Measurements from ENCODE around the gene C1orf210.

C1orf210 gene

DNA sequence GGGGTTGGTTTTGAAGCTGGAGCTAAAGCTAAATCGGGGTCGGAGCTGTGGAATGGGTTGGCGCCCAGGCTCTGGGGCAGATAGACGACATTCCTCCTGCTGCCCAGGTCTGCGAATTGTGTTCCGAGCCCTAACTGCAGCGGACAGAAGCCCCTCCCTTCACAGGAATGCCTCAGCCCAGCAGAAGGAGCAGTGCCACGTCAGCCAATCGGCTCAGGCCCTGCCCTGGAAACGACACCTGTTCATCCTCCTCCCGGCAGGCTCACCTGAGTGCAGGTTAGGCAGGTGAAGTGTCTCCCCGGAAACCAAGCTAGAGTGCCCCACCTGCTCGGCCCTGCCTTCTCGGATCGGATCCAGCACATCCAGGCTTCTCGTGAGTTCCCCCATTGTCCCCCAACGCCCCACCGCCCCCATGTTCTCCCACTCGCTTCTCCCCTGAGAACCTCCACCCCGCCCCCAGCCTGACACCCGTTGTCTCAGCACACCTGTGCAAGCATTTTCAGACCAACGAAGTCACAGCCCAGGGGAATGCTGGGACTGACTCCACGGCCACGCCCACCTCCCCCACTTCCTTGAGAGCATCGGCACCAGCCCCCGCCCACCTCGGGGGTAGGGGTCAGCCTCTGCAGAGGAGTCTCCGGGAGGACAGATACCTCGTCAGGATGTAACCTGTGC is 14.8 kb downstream of the C1orf210 start:
- Histone ChIP-seq H3K4me3 (ENCODE audit: low read depth in 1 of 2, low read length in 2 of 2) (peak overlapping the region in 1 of 2 donors; percentile 23), H3K4me1 (ENCODE audit: control insufficient read depth in 1 of 2, insufficient read depth in 2 of 2, low read length in 2 of 2) (peaks cover 0 to 6% of the 10 kb centered on the region in 2 donors), H3K36me3 (ENCODE audit: control insufficient read depth in 1 of 2, insufficient read depth in 2 of 2, low read length in 2 of 2) (no peaks in the 10 kb centered on the region), H3K9me3 (ENCODE audit: control insufficient read depth in 1 of 2, low read length in 2 of 2) (no peaks in the 10 kb centered on the region), H3K27me3 (ENCODE audit: low read depth, low read length) (no peaks in the 10 kb centered on the region), H3K27ac (ENCODE audit: low read length) (peak overlapping the region; percentile 60)

GRCh38 chr1:43269627-43270375 is 15.6 kb downstream of the C1orf210 start, which contains the start of gene TMEM125:
TSS of gene TMEM125 (plus strand) at chr1:43269983. CDS start at chr1:43272723, 2,740 bp downstream.
- H3K9me3 ChIP-seq (ENCODE audit: control insufficient read depth in 1 of 2, low read length in 2 of 2): no peaks in the 10 kb centered on the region
- H3K27ac ChIP-seq (ENCODE audit: low read length): peak within 1 kb of the TSS; percentile 60
- peak within 1 kb of the TSS in 1 of 2 donors; percentile 23 for H3K4me3 ChIP-seq (ENCODE audit: low read depth in 1 of 2, low read length in 2 of 2)
- H3K27me3 ChIP-seq (ENCODE audit: low read depth, low read length): no peaks in the 10 kb centered on the region
- H3K4me1 ChIP-seq (ENCODE audit: control insufficient read depth in 1 of 2, insufficient read depth in 2 of 2, low read length in 2 of 2): peaks cover 0 to 6% of the 10 kb centered on the region in 2 donors
- no peaks in the 10 kb centered on the region for H3K36me3 ChIP-seq (ENCODE audit: control insufficient read depth in 1 of 2, insufficient read depth in 2 of 2, low read length in 2 of 2)

- Histone ChIP-seq H3K4me1 (ENCODE audit: control insufficient read depth in 1 of 2, insufficient read depth in 2 of 2, low read length in 2 of 2) (peaks cover 0 to 6% of the 10 kb centered on the region in 2 donors), H3K4me3 (ENCODE audit: low read depth in 1 of 2, low read length in 2 of 2) (no peak overlapping the region), H3K9me3 (ENCODE audit: control insufficient read depth in 1 of 2, low read length in 2 of 2) (no peaks in the 10 kb centered on the region), H3K36me3 (ENCODE audit: control insufficient read depth in 1 of 2, insufficient read depth in 2 of 2, low read length in 2 of 2) (no peaks in the 10 kb centered on the region), H3K27ac (ENCODE audit: low read length) (peak overlapping the region; percentile 16), H3K27me3 (ENCODE audit: low read depth, low read length) (no peaks in the 10 kb centered on the region)
Observed at GRCh38 chr1:43267818-43268425, 17.5 kb downstream of the C1orf210 start.

DNA sequence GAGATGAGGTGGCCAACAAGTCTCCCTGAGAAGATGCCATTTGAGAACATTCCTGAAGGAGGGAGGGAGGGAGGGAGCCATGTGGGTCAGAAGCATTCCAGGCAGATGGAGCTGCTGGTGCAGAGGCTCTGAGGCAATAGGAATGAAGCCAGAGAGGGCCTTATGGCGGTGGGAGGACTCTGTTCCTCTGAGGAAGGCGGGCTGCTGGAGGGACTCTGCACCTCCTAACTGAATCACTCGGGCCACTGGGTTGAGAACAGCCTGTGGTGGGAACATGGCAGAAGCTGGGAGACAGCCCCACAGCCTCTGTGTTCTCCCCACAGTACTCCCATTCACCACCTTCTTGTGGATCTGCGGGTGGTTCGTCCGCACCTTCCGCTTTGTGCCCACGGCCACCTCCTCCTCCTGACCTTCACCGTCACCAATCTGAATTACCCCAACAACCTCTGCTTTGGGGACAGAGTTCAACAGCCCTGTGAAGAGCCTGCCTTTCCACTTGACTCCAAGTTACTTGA is 18.0 kb downstream of the C1orf210 start:
- peaks cover 0 to 6% of the 10 kb centered on the region in 2 donors for H3K4me1 ChIP-seq (ENCODE audit: control insufficient read depth in 1 of 2, insufficient read depth in 2 of 2, low read length in 2 of 2)
- H3K36me3 ChIP-seq (ENCODE audit: control insufficient read depth in 1 of 2, insufficient read depth in 2 of 2, low read length in 2 of 2): no peaks in the 10 kb centered on the region
- H3K27ac ChIP-seq (ENCODE audit: low read length): peak overlapping the region; percentile 16
- H3K4me3 ChIP-seq (ENCODE audit: low read depth in 1 of 2, low read length in 2 of 2): no peak overlapping the region
- no peaks in the 10 kb centered on the region for H3K27me3 ChIP-seq (ENCODE audit: low read depth, low read length)
- no peaks in the 10 kb centered on the region for H3K9me3 ChIP-seq (ENCODE audit: control insufficient read depth in 1 of 2, low read length in 2 of 2)

GRCh38 chr1:43266881-43267280 is 18.5 kb downstream of the C1orf210 start:
- no peaks in the 10 kb centered on the region for H3K27me3 ChIP-seq (ENCODE audit: low read depth, low read length)
- H3K4me3 ChIP-seq (ENCODE audit: low read depth in 1 of 2, low read length in 2 of 2): no peak overlapping the region
- no peaks in the 10 kb centered on the region for H3K36me3 ChIP-seq (ENCODE audit: control insufficient read depth in 1 of 2, insufficient read depth in 2 of 2, low read length in 2 of 2)
- H3K27ac ChIP-seq (ENCODE audit: low read length): no peak overlapping the region
- H3K9me3 ChIP-seq (ENCODE audit: control insufficient read depth in 1 of 2, low read length in 2 of 2): no peaks in the 10 kb centered on the region
- peaks cover 0 to 6% of the 10 kb centered on the region in 2 donors for H3K4me1 ChIP-seq (ENCODE audit: control insufficient read depth in 1 of 2, insufficient read depth in 2 of 2, low read length in 2 of 2)

GRCh38 chr1:43265431-43265830 is 19.9 kb downstream of the C1orf210 start:
- H3K27me3 ChIP-seq (ENCODE audit: low read depth, low read length): no peaks in the 10 kb centered on the region
- H3K9me3 ChIP-seq (ENCODE audit: control insufficient read depth in 1 of 2, low read length in 2 of 2): no peaks in the 10 kb centered on the region
- H3K36me3 ChIP-seq (ENCODE audit: control insufficient read depth in 1 of 2, insufficient read depth in 2 of 2, low read length in 2 of 2): no peaks in the 10 kb centered on the region
- H3K4me1 ChIP-seq (ENCODE audit: control insufficient read depth in 1 of 2, insufficient read depth in 2 of 2, low read length in 2 of 2): peaks cover 0 to 3% of the 10 kb centered on the region in 2 donors
- no peak overlapping the region for H3K27ac ChIP-seq (ENCODE audit: low read length)
- H3K4me3 ChIP-seq (ENCODE audit: low read depth in 1 of 2, low read length in 2 of 2): no peak overlapping the region

- Histone ChIP-seq H3K4me3 (ENCODE audit: low read depth in 1 of 2, low read length in 2 of 2) (no peak overlapping the region), H3K27me3 (ENCODE audit: low read depth, low read length) (no peaks in the 10 kb centered on the region), H3K36me3 (ENCODE audit: control insufficient read depth in 1 of 2, insufficient read depth in 2 of 2, low read length in 2 of 2) (no peaks in the 10 kb centered on the region), H3K27ac (ENCODE audit: low read length) (no peak overlapping the region), H3K4me1 (ENCODE audit: control insufficient read depth in 1 of 2, insufficient read depth in 2 of 2, low read length in 2 of 2) (no peaks in the 10 kb centered on the region), H3K9me3 (ENCODE audit: control insufficient read depth in 1 of 2, low read length in 2 of 2) (no peaks in the 10 kb centered on the region)
Observed at GRCh38 chr1:43258370-43258769, 27.0 kb downstream of the C1orf210 start.

DNA sequence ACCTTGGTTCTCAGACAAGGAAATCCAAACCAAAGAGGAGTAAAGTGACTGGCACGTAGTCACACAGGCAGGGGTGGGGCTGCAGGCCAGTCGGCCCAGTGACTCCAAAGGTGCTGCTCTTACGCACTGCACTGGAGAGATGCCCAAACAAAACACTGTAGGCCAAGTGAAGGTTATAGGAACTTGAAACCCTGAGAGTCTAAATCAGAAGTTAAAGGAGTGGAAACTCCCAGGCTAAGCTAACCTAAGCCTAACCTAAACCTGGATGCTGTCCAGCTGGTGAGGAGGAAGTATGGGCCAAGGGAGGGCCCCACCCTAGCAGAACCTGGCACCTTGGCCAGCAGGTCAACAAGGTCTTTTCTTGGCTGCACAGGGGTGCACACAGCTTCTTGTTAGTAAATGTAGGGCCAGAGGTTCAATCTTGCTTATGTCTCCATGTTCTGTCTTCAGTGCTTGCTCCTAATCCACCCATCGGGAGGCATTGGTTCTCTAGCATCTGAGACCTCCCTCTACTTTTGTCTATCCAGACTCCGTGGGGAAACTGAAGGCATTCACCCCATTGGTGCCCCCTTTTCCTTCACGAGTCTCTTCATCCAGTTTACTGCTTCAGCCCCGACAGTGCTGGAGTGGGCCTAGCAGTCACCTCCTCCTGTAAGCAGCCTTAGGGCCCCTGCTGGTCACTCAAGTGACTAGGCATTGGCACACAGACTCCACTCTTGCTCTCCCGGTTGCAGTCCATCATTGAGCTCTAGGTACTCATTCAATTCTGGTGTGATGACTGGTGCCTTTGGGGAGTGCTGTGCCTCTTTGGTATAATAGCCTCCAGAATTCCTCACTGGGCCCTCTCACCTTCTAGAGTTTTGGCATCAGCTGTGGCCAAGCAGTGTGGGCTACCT is 28.5 kb downstream of the C1orf210 start:
- H3K4me1 ChIP-seq (ENCODE audit: control insufficient read depth in 1 of 2, insufficient read depth in 2 of 2, low read length in 2 of 2): no peaks in the 10 kb centered on the region
- H3K4me3 ChIP-seq (ENCODE audit: low read depth in 1 of 2, low read length in 2 of 2): no peak overlapping the region
- no peaks in the 10 kb centered on the region for H3K9me3 ChIP-seq (ENCODE audit: control insufficient read depth in 1 of 2, low read length in 2 of 2)
- peak overlapping the region; percentile 61 for H3K27ac ChIP-seq (ENCODE audit: low read length)
- no peaks in the 10 kb centered on the region for H3K27me3 ChIP-seq (ENCODE audit: low read depth, low read length)
- H3K36me3 ChIP-seq (ENCODE audit: control insufficient read depth in 1 of 2, insufficient read depth in 2 of 2, low read length in 2 of 2): no peaks in the 10 kb centered on the region

DNA sequence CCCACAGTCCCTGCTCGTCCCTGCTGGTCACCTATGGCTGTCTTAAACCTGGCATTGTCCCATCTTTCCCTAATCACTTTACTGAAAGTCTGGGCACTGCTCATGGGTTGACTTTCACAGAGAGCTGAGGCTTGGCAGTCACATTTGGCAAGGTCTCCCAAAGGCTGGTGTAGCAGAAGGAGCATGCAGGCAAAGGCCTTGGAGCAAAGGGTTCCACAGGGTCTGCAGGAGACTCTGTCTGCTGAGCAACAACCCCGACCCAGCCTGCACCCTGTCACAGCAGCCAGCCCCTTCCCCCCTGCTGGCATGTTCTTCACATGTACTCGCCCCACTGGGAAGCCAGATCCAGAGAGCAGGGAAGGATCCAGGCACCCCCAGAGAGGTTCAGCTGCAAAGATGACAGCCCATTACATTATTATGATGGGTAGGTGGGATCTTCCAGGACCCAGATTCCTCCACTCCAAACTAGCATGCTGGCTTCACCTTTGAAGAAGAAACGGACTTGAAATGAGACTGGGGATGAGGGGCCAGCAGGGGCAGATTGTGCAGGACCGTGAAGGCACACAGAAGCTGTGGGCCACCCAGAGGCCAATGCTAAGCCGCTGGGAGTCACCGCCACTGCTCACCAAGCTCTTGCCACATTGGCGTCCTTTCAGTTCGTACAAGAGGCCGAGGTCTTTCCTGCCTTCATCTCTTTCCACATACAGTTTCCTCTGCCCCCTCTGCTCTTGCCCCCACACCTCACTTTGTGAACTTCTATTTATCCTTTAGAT is 29.8 kb downstream of the C1orf210 start:
- Histone ChIP-seq H3K27ac (ENCODE audit: low read length) (peak overlapping the region; percentile 61), H3K4me3 (ENCODE audit: low read depth in 1 of 2, low read length in 2 of 2) (no peak overlapping the region), H3K27me3 (ENCODE audit: low read depth, low read length) (no peaks in the 10 kb centered on the region), H3K4me1 (ENCODE audit: control insufficient read depth in 1 of 2, insufficient read depth in 2 of 2, low read length in 2 of 2) (no peaks in the 10 kb centered on the region), H3K9me3 (ENCODE audit: control insufficient read depth in 1 of 2, low read length in 2 of 2) (no peaks in the 10 kb centered on the region), H3K36me3 (ENCODE audit: control insufficient read depth in 1 of 2, insufficient read depth in 2 of 2, low read length in 2 of 2) (no peaks in the 10 kb centered on the region)

- no peaks in the 10 kb centered on the region for H3K4me1 ChIP-seq (ENCODE audit: control insufficient read depth in 1 of 2, insufficient read depth in 2 of 2, low read length in 2 of 2)
- H3K27me3 ChIP-seq (ENCODE audit: low read depth, low read length): no peaks in the 10 kb centered on the region
- no peaks in the 10 kb centered on the region for H3K36me3 ChIP-seq (ENCODE audit: control insufficient read depth in 1 of 2, insufficient read depth in 2 of 2, low read length in 2 of 2)
- H3K27ac ChIP-seq (ENCODE audit: low read length): no peak overlapping the region
- no peaks in the 10 kb centered on the region for H3K9me3 ChIP-seq (ENCODE audit: control insufficient read depth in 1 of 2, low read length in 2 of 2)
- no peak overlapping the region for H3K4me3 ChIP-seq (ENCODE audit: low read depth in 1 of 2, low read length in 2 of 2)
Observed at GRCh38 chr1:43253876-43254275, 31.5 kb downstream of the C1orf210 start.

Measured in muscle layer of duodenum (tissue), 2 donors.